ENCODE data around the gene GNAI3. TPM values are rescaled to one million over a fixed set of nuclear protein-coding genes. Genes with fewer than 3 reads are reported as not detected.
"Not testable (repeated sequence)": the region's sequence is repeated elsewhere in the genome, so short reads cannot be mapped to it uniquely, and the experiment has no call there.

Gene GNAI3
- total and polyA plus RNA-seq, 10 of the 15 experiments (the other 5 are each of a cell fraction or from before 2014, with no cell fraction given), result 5.9 to 13.8 (median 8.0) TPM

GRCh38 chr1:109659997-109660690 lies 111.7 kb downstream of the GNAI3 start (continued):
- TF ChIP-seq, protein P1, sequence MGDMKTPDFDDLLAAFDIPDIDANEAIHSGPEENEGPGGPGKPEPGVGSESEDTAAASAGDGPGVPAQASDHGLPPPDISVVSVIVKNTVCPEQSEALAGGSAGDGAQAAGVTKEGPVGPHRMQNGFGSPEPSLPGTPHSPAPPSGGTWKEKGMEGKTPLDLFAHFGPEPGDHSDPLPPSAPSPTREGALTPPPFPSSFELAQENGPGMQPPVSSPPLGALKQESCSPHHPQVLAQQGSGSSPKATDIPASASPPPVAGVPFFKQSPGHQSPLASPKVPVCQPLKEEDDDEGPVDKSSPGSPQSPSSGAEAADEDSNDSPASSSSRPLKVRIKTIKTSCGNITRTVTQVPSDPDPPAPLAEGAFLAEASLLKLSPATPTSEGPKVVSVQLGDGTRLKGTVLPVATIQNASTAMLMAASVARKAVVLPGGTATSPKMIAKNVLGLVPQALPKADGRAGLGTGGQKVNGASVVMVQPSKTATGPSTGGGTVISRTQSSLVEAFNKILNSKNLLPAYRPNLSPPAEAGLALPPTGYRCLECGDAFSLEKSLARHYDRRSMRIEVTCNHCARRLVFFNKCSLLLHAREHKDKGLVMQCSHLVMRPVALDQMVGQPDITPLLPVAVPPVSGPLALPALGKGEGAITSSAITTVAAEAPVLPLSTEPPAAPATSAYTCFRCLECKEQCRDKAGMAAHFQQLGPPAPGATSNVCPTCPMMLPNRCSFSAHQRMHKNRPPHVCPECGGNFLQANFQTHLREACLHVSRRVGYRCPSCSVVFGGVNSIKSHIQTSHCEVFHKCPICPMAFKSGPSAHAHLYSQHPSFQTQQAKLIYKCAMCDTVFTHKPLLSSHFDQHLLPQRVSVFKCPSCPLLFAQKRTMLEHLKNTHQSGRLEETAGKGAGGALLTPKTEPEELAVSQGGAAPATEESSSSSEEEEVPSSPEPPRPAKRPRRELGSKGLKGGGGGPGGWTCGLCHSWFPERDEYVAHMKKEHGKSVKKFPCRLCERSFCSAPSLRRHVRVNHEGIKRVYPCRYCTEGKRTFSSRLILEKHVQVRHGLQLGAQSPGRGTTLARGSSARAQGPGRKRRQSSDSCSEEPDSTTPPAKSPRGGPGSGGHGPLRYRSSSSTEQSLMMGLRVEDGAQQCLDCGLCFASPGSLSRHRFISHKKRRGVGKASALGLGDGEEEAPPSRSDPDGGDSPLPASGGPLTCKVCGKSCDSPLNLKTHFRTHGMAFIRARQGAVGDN (IDR thresholded peaks at IDR 0.05), result no peak
- TF ChIP-seq, protein P2, sequence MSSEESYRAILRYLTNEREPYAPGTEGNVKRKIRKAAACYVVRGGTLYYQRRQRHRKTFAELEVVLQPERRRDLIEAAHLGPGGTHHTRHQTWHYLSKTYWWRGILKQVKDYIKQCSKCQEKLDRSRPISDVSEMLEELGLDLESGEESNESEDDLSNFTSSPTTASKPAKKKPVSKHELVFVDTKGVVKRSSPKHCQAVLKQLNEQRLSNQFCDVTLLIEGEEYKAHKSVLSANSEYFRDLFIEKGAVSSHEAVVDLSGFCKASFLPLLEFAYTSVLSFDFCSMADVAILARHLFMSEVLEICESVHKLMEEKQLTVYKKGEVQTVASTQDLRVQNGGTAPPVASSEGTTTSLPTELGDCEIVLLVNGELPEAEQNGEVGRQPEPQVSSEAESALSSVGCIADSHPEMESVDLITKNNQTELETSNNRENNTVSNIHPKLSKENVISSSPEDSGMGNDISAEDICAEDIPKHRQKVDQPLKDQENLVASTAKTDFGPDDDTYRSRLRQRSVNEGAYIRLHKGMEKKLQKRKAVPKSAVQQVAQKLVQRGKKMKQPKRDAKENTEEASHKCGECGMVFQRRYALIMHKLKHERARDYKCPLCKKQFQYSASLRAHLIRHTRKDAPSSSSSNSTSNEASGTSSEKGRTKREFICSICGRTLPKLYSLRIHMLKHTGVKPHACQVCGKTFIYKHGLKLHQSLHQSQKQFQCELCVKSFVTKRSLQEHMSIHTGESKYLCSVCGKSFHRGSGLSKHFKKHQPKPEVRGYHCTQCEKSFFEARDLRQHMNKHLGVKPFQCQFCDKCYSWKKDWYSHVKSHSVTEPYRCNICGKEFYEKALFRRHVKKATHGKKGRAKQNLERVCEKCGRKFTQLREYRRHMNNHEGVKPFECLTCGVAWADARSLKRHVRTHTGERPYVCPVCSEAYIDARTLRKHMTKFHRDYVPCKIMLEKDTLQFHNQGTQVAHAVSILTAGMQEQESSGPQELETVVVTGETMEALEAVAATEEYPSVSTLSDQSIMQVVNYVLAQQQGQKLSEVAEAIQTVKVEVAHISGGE (CRISPR knock-in tag; IDR thresholded peaks at IDR 0.05), result no peak
- TF ChIP-seq, protein P3, sequence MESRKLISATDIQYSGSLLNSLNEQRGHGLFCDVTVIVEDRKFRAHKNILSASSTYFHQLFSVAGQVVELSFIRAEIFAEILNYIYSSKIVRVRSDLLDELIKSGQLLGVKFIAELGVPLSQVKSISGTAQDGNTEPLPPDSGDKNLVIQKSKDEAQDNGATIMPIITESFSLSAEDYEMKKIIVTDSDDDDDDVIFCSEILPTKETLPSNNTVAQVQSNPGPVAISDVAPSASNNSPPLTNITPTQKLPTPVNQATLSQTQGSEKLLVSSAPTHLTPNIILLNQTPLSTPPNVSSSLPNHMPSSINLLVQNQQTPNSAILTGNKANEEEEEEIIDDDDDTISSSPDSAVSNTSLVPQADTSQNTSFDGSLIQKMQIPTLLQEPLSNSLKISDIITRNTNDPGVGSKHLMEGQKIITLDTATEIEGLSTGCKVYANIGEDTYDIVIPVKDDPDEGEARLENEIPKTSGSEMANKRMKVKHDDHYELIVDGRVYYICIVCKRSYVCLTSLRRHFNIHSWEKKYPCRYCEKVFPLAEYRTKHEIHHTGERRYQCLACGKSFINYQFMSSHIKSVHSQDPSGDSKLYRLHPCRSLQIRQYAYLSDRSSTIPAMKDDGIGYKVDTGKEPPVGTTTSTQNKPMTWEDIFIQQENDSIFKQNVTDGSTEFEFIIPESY (IDR thresholded peaks at IDR 0.05), result no peak
- TF ChIP-seq HCFC1 (IDR thresholded peaks at IDR 0.05; ENCODE audit: low read length), result no peak
- TF ChIP-seq PML (IDR thresholded peaks at IDR 0.05; ENCODE audit: low read length), result no peak
- no peak for TF ChIP-seq TCF12 (IDR thresholded peaks at IDR 0.05; ENCODE audit: low read depth, low read length)
- TF ChIP-seq, protein P4, sequence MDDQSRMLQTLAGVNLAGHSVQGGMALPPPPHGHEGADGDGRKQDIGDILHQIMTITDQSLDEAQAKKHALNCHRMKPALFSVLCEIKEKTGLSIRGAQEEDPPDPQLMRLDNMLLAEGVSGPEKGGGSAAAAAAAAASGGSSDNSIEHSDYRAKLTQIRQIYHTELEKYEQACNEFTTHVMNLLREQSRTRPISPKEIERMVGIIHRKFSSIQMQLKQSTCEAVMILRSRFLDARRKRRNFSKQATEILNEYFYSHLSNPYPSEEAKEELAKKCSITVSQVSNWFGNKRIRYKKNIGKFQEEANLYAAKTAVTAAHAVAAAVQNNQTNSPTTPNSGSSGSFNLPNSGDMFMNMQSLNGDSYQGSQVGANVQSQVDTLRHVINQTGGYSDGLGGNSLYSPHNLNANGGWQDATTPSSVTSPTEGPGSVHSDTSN (IDR thresholded peaks at IDR 0.05; ENCODE audit: insufficient replicate concordance, low read depth, low read length), result no peak
- no peak for TF ChIP-seq SIX5 (IDR thresholded peaks at IDR 0.05; ENCODE audit: low read depth, low read length, severe bottlenecking)

DNA sequence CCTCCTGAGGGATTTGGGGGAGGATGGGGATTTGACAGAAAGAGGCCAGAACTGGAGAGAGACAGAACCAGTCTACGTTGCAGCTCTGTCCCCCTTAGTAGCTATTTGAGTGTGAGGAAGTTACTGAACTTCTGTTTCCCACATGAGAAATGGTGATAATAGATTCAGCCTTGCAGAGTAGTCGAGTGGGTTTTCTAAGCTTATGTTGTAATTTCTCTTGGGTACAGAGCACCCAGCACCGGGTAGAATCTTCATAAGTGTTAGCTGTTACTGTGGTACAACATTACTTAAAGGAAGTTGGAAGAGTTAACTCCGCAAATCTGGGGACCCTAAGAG lies 112.2 kb downstream of the GNAI3 start:
- DNase-seq (ENCODE audit: low read depth, low spot score); H2AFZ ChIP-seq (ENCODE audit: control insufficient read depth, low read depth, low read length); H3K4me1 ChIP-seq (ENCODE audit: control insufficient read depth, insufficient read depth, low read length); BruUV-seq (replicated peaks); H3K36me3 ChIP-seq (ENCODE audit: control insufficient read depth in 2 of 2, insufficient read depth in 2 of 2, low read length in 1 of 2); ATAC-seq; in situ Hi-C loops (cut with MboI); H3K27ac ChIP-seq (ENCODE audit: control insufficient read depth, insufficient read depth); H3K4me2 ChIP-seq (ENCODE audit: control insufficient read depth, insufficient read depth); H3K27me3 ChIP-seq (replicated peaks in 1 of 2; ENCODE audit: control insufficient read depth in 2 of 2, insufficient read depth in 2 of 2, low read length in 1 of 2); POLR2A ChIA-PET; H4K20me1 ChIP-seq (ENCODE audit: control insufficient read depth, insufficient read depth); FAIRE-seq; H3K9me3 ChIP-seq (replicated peaks; ENCODE audit: control insufficient read depth, insufficient read depth, low read length); H3K79me2 ChIP-seq (ENCODE audit: control insufficient read depth, insufficient read depth, low read length); intact Hi-C loops (cut with micrococcal nuclease; ENCODE audit: unreplicated experiment); H3K4me3 ChIP-seq; H3K9ac ChIP-seq (ENCODE audit: control insufficient read depth, insufficient read depth, low read length): not testable (repeated sequence)
- CTCF ChIA-PET, result interaction anchor here (3.7 kb wide), 1 partner anchor 21 kb away, joined by 23 read pairs; no protein-coding TSS in a partner anchor
- 49% methylated on average over 4 of the region's 4 CpGs for WGBS (ENCODE audit: insufficient coverage, insufficient replicate concordance, low lambda C conversion rate, missing lambda C conversion rate)
- RAD21 ChIA-PET (ENCODE audit: unreplicated experiment), result interaction anchor here (0.7 kb wide), 1 partner anchor 8 kb away, joined by 3 read pairs; no protein-coding TSS in a partner anchor
- SMC1A ChIA-PET (ENCODE audit: uncharacterized antibody, unreplicated experiment), result interaction anchor here (1.1 to 1.2 kb wide), 2 partner anchors 10 to 93 kb away, joined by 3 read pairs; no protein-coding TSS in a partner anchor
